ENCODE data around the gene SH3BP4.
A peak's percentile ranks its signal among the peaks of the same experiment; 100 is the strongest.

SH3BP4 gene

DNA sequence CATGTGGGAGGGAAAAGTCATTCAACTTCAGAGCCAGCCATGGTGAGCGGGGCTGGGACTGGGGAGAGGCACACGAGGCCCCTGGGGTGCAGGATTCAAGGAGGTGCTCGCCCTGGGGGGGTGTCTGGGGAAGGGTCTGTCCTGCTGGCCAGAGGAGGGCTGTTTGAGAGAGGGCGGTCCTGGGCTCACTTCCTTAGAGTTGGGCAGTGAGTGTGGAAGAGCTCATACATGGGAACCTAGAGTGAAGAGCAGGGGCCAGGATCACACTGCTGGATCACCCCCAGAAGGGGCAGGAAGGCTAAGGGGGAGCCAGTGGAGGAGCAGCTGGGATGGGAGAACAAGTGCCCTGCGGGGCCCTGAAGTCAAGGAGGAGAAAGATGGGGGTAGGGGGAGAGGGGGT, 6.5 kb downstream of the SH3BP4 start:
- Histone ChIP-seq H3K36me3 (ENCODE audit: insufficient read depth, low read length) (no peaks in the 10 kb centered on the region; the same call in 1 of the 2 replicates), H3K27ac (no peak overlapping the region), H3K9me3 (ENCODE audit: low read depth, low read length) (no peaks in the 10 kb centered on the region; the same call in 1 of the 2 replicates), H3K9ac (ENCODE audit: insufficient read length) (no peak overlapping the region), H3K4me3 (no peak overlapping the region)
- no peak for TF ChIP-seq EZH2 (IDR thresholded peaks at IDR 0.05)
- TF ChIP-seq POLR2AphosphoS5 (IDR thresholded peaks at IDR 0.05; ENCODE audit: borderline replicate concordance, low read depth, low read length) = no peak
- TF ChIP-seq FOXP2 (optimal IDR thresholded peaks at IDR 0.05; ENCODE audit: control extremely low read depth, extremely low read length, insufficient read depth) = no peak
- no peak for DNase-seq (ENCODE audit: low read depth, low spot score)

GRCh38 chr2:234958746-234959395, 7.1 kb downstream of the SH3BP4 start:
- H3K27ac ChIP-seq = no peak overlapping the region
- no peaks in the 10 kb centered on the region; the same call in 1 of the 2 replicates for H3K9me3 ChIP-seq (ENCODE audit: low read depth, low read length)
- no peak overlapping the region for H3K4me3 ChIP-seq
- H3K36me3 ChIP-seq (ENCODE audit: insufficient read depth, low read length) = no peaks in the 10 kb centered on the region; the same call in 1 of the 2 replicates
- no peak for DNase-seq (ENCODE audit: low read depth, low spot score)
- TF ChIP-seq FOXP2 (optimal IDR thresholded peaks at IDR 0.05; ENCODE audit: control extremely low read depth, extremely low read length, insufficient read depth) = no peak
- TF ChIP-seq POLR2AphosphoS5 (IDR thresholded peaks at IDR 0.05; ENCODE audit: borderline replicate concordance, low read depth, low read length) = no peak
- TF ChIP-seq EZH2 (IDR thresholded peaks at IDR 0.05) = no peak
- no peak overlapping the region for H3K9ac ChIP-seq (ENCODE audit: insufficient read length)

DNA sequence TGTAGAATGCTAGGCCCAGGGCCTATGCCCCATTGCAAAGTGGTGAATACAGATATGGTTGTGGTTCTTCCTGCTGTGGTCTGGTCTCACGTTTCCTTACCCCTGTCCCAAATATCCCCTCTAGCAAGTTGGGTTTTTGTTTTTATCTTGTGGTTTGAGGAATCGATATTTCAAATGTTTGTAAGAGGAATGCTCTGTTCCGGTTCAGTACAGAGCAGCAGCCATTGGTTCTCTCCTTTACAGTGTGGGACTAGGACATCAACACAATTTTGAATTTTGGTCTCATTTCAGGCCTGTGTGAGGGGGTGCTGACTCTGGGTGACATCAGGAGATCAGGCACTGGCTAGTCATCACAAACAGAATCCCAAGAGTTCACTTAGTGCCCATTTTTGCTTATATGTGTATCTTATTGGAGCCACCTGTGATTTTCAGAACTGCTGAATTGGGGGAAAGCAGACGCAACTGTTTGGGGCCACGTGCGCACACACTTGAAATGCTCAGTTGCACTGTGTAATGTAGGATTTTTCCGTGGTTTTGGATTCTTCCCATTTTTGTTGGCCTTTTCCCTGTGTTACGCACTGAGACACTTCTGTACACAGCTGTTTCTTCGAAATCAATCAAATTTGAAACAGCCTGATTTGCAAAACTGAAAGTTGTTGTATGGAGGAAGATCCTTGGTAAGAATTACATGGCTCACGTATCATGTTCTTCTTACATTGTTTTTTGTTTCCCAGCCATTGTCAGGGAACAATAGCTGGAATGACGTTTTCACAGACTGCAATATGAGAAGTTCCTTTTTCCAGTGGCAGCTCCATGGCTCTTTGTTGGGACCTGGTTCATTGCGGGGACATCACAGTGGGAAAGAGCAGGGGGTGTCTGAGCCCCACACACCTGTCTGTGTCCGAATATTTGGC, 8.6 kb downstream of the SH3BP4 start:
- Histone ChIP-seq H3K9ac (ENCODE audit: insufficient read length) (no peak overlapping the region), H3K27ac (peak overlapping the region; percentile 61), H3K36me3 (ENCODE audit: insufficient read depth, low read length) (no peaks in the 10 kb centered on the region; the same call in none of the 2 replicates), H3K9me3 (ENCODE audit: low read depth, low read length) (no peaks in the 10 kb centered on the region; the same call in 1 of the 2 replicates), H3K4me3 (no peak overlapping the region)
- no peak for DNase-seq (ENCODE audit: low read depth, low spot score)
- TF ChIP-seq POLR2AphosphoS5 (IDR thresholded peaks at IDR 0.05; ENCODE audit: borderline replicate concordance, low read depth, low read length) (no peak), FOXP2 (optimal IDR thresholded peaks at IDR 0.05; ENCODE audit: control extremely low read depth, extremely low read length, insufficient read depth) (no peak)

DNA sequence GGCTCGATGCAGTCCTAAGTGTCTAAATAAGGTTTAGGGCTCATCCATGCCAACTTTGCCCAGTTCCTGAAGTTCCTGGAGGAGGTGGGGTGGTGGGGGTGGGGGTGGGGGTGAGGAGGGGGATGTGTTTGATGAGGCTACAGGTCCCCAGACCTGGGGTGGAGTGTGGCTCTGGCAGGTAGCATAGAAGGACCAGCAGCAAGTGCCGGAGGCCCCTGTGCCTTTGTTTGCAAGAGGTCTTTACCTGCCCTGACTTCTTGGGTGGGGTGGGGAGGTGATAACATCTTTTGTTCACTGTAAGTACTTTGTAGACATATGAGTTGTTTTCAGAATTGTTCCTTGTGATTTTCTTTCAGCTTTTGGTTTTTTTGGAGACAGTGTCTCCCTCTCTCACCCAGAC, 10.0 kb downstream of the SH3BP4 start:
- TF ChIP-seq FOXP2 (optimal IDR thresholded peaks at IDR 0.05; ENCODE audit: control extremely low read depth, extremely low read length, insufficient read depth) (no peak), EZH2 (IDR thresholded peaks at IDR 0.05) (no peak), POLR2AphosphoS5 (IDR thresholded peaks at IDR 0.05; ENCODE audit: borderline replicate concordance, low read depth, low read length) (no peak)
- Histone ChIP-seq H3K27ac (no peak overlapping the region), H3K9me3 (ENCODE audit: low read depth, low read length) (no peaks in the 10 kb centered on the region; the same call in 1 of the 2 replicates), H3K4me3 (no peak overlapping the region), H3K9ac (ENCODE audit: insufficient read length) (no peak overlapping the region), H3K36me3 (ENCODE audit: insufficient read depth, low read length) (no peaks in the 10 kb centered on the region; the same call in 1 of the 2 replicates)
- no peak for DNase-seq (ENCODE audit: low read depth, low spot score)

- H3K36me3 ChIP-seq (ENCODE audit: insufficient read depth, low read length) = no peaks in the 10 kb centered on the region; the same call in 1 of the 2 replicates
- no peak overlapping the region for H3K4me3 ChIP-seq
- H3K9me3 ChIP-seq (ENCODE audit: low read depth, low read length) = no peaks in the 10 kb centered on the region; the same call in 1 of the 2 replicates
- TF ChIP-seq FOXP2 (optimal IDR thresholded peaks at IDR 0.05; ENCODE audit: control extremely low read depth, extremely low read length, insufficient read depth) = no peak
- no peak for TF ChIP-seq EZH2 (IDR thresholded peaks at IDR 0.05)
- no peak for TF ChIP-seq POLR2AphosphoS5 (IDR thresholded peaks at IDR 0.05; ENCODE audit: borderline replicate concordance, low read depth, low read length)
- H3K27ac ChIP-seq = no peak overlapping the region
- no peak for DNase-seq (ENCODE audit: low read depth, low spot score)
- no peak overlapping the region for H3K9ac ChIP-seq (ENCODE audit: insufficient read length)
Observed at GRCh38 chr2:234963773-234964615, 12.2 kb downstream of the SH3BP4 start.

- Histone ChIP-seq H3K27ac (no peak overlapping the region), H3K4me3 (no peak overlapping the region), H3K9me3 (ENCODE audit: low read depth, low read length) (no peaks in the 10 kb centered on the region; the same call in 1 of the 2 replicates), H3K36me3 (ENCODE audit: insufficient read depth, low read length) (peaks cover 2% of the 10 kb centered on the region; the same call in 1 of the 2 replicates), H3K9ac (ENCODE audit: insufficient read length) (no peak overlapping the region)
- TF ChIP-seq POLR2AphosphoS5 (IDR thresholded peaks at IDR 0.05; ENCODE audit: borderline replicate concordance, low read depth, low read length) = no peak
- DNase-seq (ENCODE audit: low read depth, low spot score) = no peak
Observed at GRCh38 chr2:234964631-234965461, 13.0 kb downstream of the SH3BP4 start.

DNA sequence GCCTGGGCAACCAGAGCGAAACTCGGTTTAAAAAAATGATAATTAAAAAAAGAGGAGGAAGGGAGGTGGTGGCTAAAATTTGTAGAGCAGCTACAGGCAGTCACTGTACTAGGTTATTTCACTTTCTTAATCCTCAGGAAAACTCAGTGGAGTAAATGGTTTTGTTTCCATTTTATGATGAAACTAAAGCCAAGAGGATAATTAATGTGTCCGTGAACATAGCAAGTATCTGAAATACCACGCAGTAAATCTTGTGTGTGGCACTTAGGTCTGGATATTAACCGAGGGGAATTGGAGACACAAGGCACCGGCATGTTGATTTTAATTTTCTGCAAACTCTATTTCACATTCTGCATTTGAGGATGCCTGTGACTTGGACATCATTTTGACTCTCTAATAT, 14.5 kb downstream of the SH3BP4 start:
- TF ChIP-seq EZH2 (IDR thresholded peaks at IDR 0.05) = no peak
- TF ChIP-seq FOXP2 (optimal IDR thresholded peaks at IDR 0.05; ENCODE audit: control extremely low read depth, extremely low read length, insufficient read depth) = no peak
- no peak for TF ChIP-seq POLR2AphosphoS5 (IDR thresholded peaks at IDR 0.05; ENCODE audit: borderline replicate concordance, low read depth, low read length)
- Histone ChIP-seq H3K36me3 (ENCODE audit: insufficient read depth, low read length) (peaks cover 3% of the 10 kb centered on the region; the same call in 1 of the 2 replicates), H3K9ac (ENCODE audit: insufficient read length) (no peak overlapping the region), H3K27ac (no peak overlapping the region), H3K9me3 (ENCODE audit: low read depth, low read length) (no peaks in the 10 kb centered on the region; the same call in 1 of the 2 replicates), H3K4me3 (no peak overlapping the region)
- DNase-seq (ENCODE audit: low read depth, low spot score) = no peak
